Thyroid gland (tissue), 4 donors: ENCODE results near the gene AADACL4.

Experiments
- CTCF ChIP-seq, 6 experiments: fragments of 200-600 bp in 3 of 6; fragments of 450-650 bp in 3 of 6; sonication (generic) in 3 of 6; IDR thresholded peaks; one replicate each; pipeline ENCODE4 v1.5.1; 2016 to 2019; ENCODE audit warnings: antibody characterized with exemption in 6 of 6, mild to moderate bottlenecking in 2 of 6, inconsistent platforms in 1 of 6, moderate library complexity in 1 of 6
- POLR2A ChIP-seq, 2 donors: fragments of 450-650 bp; IDR thresholded peaks; one replicate each; pipeline ENCODE4 v1.6.1; 2017; ENCODE audit warnings: antibody characterized with exemption in 2 of 2, mild to moderate bottlenecking in 2 of 2, moderate library complexity in 1 of 2

- no peak for TF ChIP-seq POLR2A (IDR thresholded peaks at IDR 0.05)
- TF ChIP-seq CTCF (IDR thresholded peaks at IDR 0.05) = no peak
These were observed 38.9 kb upstream of the AADACL4 start for GRCh38 chr1:12604986-12605385.
